ENCODE results near the gene CNGA3. TPM values are rescaled to one million over a fixed set of nuclear protein-coding genes. Genes with fewer than 3 reads are reported as not detected.
A peak's percentile ranks its signal among the peaks of the same experiment; 100 is the strongest.
"Not testable (repeated sequence)": the region's sequence is repeated elsewhere in the genome, so short reads cannot be mapped to it uniquely, and the experiment has no call there.

CNGA3 gene
- total and polyA plus RNA-seq, 12 donors = 0.11 to 0.16 TPM; not detected in 10

GRCh38 chr2:98433363-98433964 lies 87.2 kb downstream of the CNGA3 start:
- H3K4me3 ChIP-seq = no peak overlapping the region
- TF ChIP-seq CTCF (IDR thresholded peaks at IDR 0.05) = no peak
- no peaks in the 10 kb centered on the region for H3K27me3 ChIP-seq
- H3K36me3 ChIP-seq = no peaks in the 10 kb centered on the region
- 67 to 71% methylated on average over 2 of the region's 2 CpGs for WGBS, 2 donors
- H3K27ac ChIP-seq = no peak overlapping the region
- H3K4me1 ChIP-seq = peaks cover 0 to 12% (median 4%) of the 10 kb centered on the region in 9 donors
- no peak for ATAC-seq
- intact Hi-C loops (cut with DNase I) = no loop called here
- no peak for DNase-seq
- H3K9me3 ChIP-seq = peaks cover 0 to 29% (median 0%) of the 10 kb centered on the region in 11 donors

- Histone ChIP-seq H3K4me1 (peaks cover 0 to 12% (median 4%) of the 10 kb centered on the region in 9 donors), H3K27me3 (no peaks in the 10 kb centered on the region), H3K9me3 (peaks cover 0 to 37% (median 0%) of the 10 kb centered on the region in 11 donors), H3K36me3 (no peaks in the 10 kb centered on the region), H3K4me3 (no peak overlapping the region), H3K27ac (no peak overlapping the region)
- no peak for TF ChIP-seq CTCF (IDR thresholded peaks at IDR 0.05)
- DNase-seq (no peak), ATAC-seq (no peak)
- WGBS, 2 donors = 79 to 83% methylated on average over 3 of the region's 3 CpGs
- intact Hi-C loops (cut with DNase I) = no loop called here
These were observed 88.2 kb downstream of the CNGA3 start for GRCh38 chr2:98434492-98434891.

DNA sequence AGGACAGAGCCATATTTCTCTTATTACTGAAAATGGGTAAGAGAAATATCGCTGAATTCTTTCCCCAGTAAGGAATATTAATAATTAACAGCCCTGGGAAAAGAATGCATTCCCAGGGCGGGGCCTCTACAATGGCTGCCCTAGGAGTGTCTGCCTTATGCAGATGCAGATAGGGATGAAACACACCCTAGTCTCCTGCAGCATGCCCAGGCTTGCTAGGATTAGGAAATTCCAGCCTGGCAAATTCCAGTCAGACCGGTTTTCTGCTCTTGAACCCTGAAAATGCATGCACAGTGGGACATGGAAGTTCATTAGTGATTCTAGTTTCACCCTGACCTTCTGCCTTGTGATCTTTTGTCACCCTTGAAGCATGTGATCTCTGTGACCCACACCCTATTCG lies 89.4 kb downstream of the CNGA3 start:
- H3K4me3 ChIP-seq; DNase-seq; ATAC-seq; H3K36me3 ChIP-seq; intact Hi-C loops (cut with DNase I); H3K27me3 ChIP-seq; H3K27ac ChIP-seq: not testable (repeated sequence)
- Histone ChIP-seq H3K9me3 (peaks cover 0 to 44% (median 0%) of the 10 kb centered on the region in 11 donors), H3K4me1 (peaks cover 0 to 12% (median 4%) of the 10 kb centered on the region in 9 donors)
- WGBS, 2 donors = 92 to 93% methylated on average over 4 of the region's 4 CpGs

GRCh38 chr2:98436734-98437133 lies 90.5 kb downstream of the CNGA3 start:
- peaks cover 0 to 44% (median 0%) of the 10 kb centered on the region in 11 donors for H3K9me3 ChIP-seq
- 42 to 45% methylated on average over 4 of the region's 4 CpGs for WGBS, 2 donors
- ATAC-seq = peak; percentile 80 to 99 (median 92)
- no peaks in the 10 kb centered on the region for H3K27me3 ChIP-seq
- intact Hi-C loops (cut with DNase I) = no loop called here
- peak overlapping the region in 1 of 10 donors; percentile 2 for H3K4me3 ChIP-seq
- no peaks in the 10 kb centered on the region for H3K36me3 ChIP-seq
- H3K27ac ChIP-seq = peak overlapping the region in 9 of 10 donors; percentile 8 to 78 (median 57)
- no peak for TF ChIP-seq CTCF (IDR thresholded peaks at IDR 0.05)
- peaks cover 0 to 12% (median 4%) of the 10 kb centered on the region in 9 donors for H3K4me1 ChIP-seq
- DNase-seq = peak; percentile 38 to 65
